A673 (cell line): ENCODE measurements around the gene TCF7L2. TPM values are rescaled to one million over a fixed set of nuclear protein-coding genes. Genes with fewer than 3 reads are reported as not detected.

ENCODE experiments used
- BruUV-seq: library from RNA; stranded (reverse); fragments of 400-500 nt; replicated peaks from 2 replicates; lab custom pipeline; 2021; lab: Mats Ljungman, UMichigan
- CTCF ChIA-PET: fragments of 300-600 bp; sonication (Branson Sonifier 250); formaldehyde crosslinking; loops from one replicate; lab custom pipeline; 2022; ENCODE audit warnings: antibody characterized with exemption; lab: Charles Lee
- POLR2A ChIA-PET: fragments of 300-600 bp; sonication (Branson Sonifier 250); formaldehyde crosslinking; loops from one replicate; lab custom pipeline; 2022; ENCODE audit warnings: antibody characterized with exemption; ENCODE audit not compliant: low non-redundant PET; lab: Charles Lee
- DNase-seq: peaks from one replicate; pipeline ENCODE4 v3.0.0-alpha.2; 2015; ENCODE audit warnings: low spot score
- H3K27ac ChIP-seq: fragments of 200-600 bp; sonication (generic); 2 replicates; pipeline ENCODE4 v1.5.1; 2016; ENCODE audit warnings: mixed run types, low read depth, mild to moderate bottlenecking, mixed read lengths, antibody characterized with exemption, low read length; ENCODE audit not compliant: poor library complexity, severe bottlenecking
- H3K27me3 ChIP-seq: fragments of 200-600 bp; sonication (generic); replicated peaks from 2 replicates; pipeline ENCODE4 v1.6.1; 2017; ENCODE audit warnings: mixed run types, low read depth, mild to moderate bottlenecking, mixed read lengths, antibody characterized with exemption, low read length; ENCODE audit not compliant: insufficient read depth, poor library complexity
- H3K36me3 ChIP-seq: fragments of 200-600 bp; sonication (generic); 2 replicates; pipeline ENCODE4 v1.6.1; 2016; ENCODE audit warnings: mixed run types, mild to moderate bottlenecking, mixed read lengths, antibody characterized with exemption, low read length; ENCODE audit not compliant: insufficient read depth, poor library complexity, severe bottlenecking
- H3K4me1 ChIP-seq: fragments of 200-600 bp; sonication (generic); 2 replicates; pipeline ENCODE4 v1.6.1; 2017; ENCODE audit warnings: mixed run types, mild to moderate bottlenecking, mixed read lengths, antibody characterized with exemption, low read length; ENCODE audit not compliant: insufficient read depth, poor library complexity, severe bottlenecking
- H3K4me3 ChIP-seq: fragments of 200-600 bp; sonication (generic); 2 replicates; pipeline ENCODE4 v1.5.1; 2016; ENCODE audit warnings: low read depth, mixed run types, mild to moderate bottlenecking, mixed read lengths, low read length; ENCODE audit not compliant: poor library complexity, severe bottlenecking
- H3K9me3 ChIP-seq: fragments of 200-600 bp; sonication (generic); 2 replicates; pipeline ENCODE4 v1.6.1; 2016; ENCODE audit warnings: mixed run types, low read depth, mild to moderate bottlenecking, mixed read lengths, antibody characterized with exemption, low read length; ENCODE audit not compliant: poor library complexity, severe bottlenecking
- CTCF ChIP-seq: fragments of 300-800, 200-600 bp; sonication (generic); conservative IDR thresholded peaks from 2 replicates; pipeline ENCODE4 v1.5.1; 2017; ENCODE audit warnings: low read depth, mild to moderate bottlenecking, antibody characterized with exemption, low read length, moderate library complexity, mixed read lengths
- EZH2 ChIP-seq: fragments of 200-600 bp; sonication (generic); IDR thresholded peaks from 2 replicates; pipeline ENCODE4 v1.6.1; 2017; ENCODE audit warnings: borderline replicate concordance, low read depth, mild to moderate bottlenecking, mixed read lengths, antibody characterized with exemption, low read length; ENCODE audit not compliant: poor library complexity, severe bottlenecking
- intact Hi-C: fragments of 100-400 bp; cut with micrococcal nuclease; formaldehyde crosslinking; loops from one replicate; pipeline ENCODE4 v1.10.0; 2022; ENCODE audit not compliant: unreplicated experiment
- total RNA-seq: library from RNA; stranded (reverse); gene quantifications from 2 replicates; pipeline ENCODE4 v1.2.3, GENCODE V29; 2021

TCF7L2 gene
- total RNA-seq, 1 experiment from 2014 or later: 16.8 TPM

- ChIA-PET CTCF (no interaction called here), POLR2A (no interaction called here)
- BruUV-seq: no TSS peak
- TF ChIP-seq CTCF (no peak), EZH2 (no peak)
- Histone ChIP-seq H3K27ac (no peak overlapping the region), H3K4me3 (no peak overlapping the region), H3K36me3 (no peaks in the 10 kb centered on the region), H3K9me3 (no peaks in the 10 kb centered on the region), H3K4me1 (peaks cover 24% of the 10 kb centered on the region), H3K27me3 (no peaks in the 10 kb centered on the region)
- no peak for DNase-seq
- intact Hi-C loops: no loop called here
Measured at GRCh38 chr10:113044016-113044755, 94.1 kb downstream of the TCF7L2 start.

GRCh38 chr10:113045147-113046055 lies 95.4 kb downstream of the TCF7L2 start:
- no peaks in the 10 kb centered on the region for H3K36me3 ChIP-seq
- peaks cover 24% of the 10 kb centered on the region for H3K4me1 ChIP-seq
- H3K27ac ChIP-seq: no peak overlapping the region
- POLR2A ChIA-PET: no interaction called here
- no peak for DNase-seq
- intact Hi-C loops: no loop called here
- no peak overlapping the region for H3K4me3 ChIP-seq
- CTCF ChIA-PET: no interaction called here
- no peak for TF ChIP-seq CTCF
- no peak for TF ChIP-seq EZH2
- H3K9me3 ChIP-seq: no peaks in the 10 kb centered on the region
- no TSS peak for BruUV-seq
- no peaks in the 10 kb centered on the region for H3K27me3 ChIP-seq

GRCh38 chr10:113047151-113047550 lies 97.1 kb downstream of the TCF7L2 start:
- TF ChIP-seq CTCF (no peak), EZH2 (no peak)
- ChIA-PET CTCF (interaction anchor here (0.5 kb wide), 1 partner anchor 56 kb away, joined by 3 read pairs; no protein-coding TSS in a partner anchor), POLR2A (no interaction called here)
- BruUV-seq: no TSS peak
- Histone ChIP-seq H3K36me3 (no peaks in the 10 kb centered on the region), H3K9me3 (no peaks in the 10 kb centered on the region), H3K4me3 (no peak overlapping the region), H3K4me1 (peaks cover 24% of the 10 kb centered on the region), H3K27me3 (no peaks in the 10 kb centered on the region), H3K27ac (no peak overlapping the region)
- DNase-seq: no peak
- intact Hi-C loops: no loop called here
